ENCODE results near the gene P2RY8. TPM values are rescaled to one million over a fixed set of nuclear protein-coding genes. Genes with fewer than 3 reads are reported as not detected.

Gene P2RY8
- total and polyA plus RNA-seq, 10 of the 15 experiments (the other 5 are each of a cell fraction or from before 2014, with no cell fraction given): 2.0 to 64.4 (median 36.5) TPM

GRCh38 chrX:1535241-1536041 lies 1.5 kb downstream of the P2RY8 start (continued):
- TF ChIP-seq, protein P1, sequence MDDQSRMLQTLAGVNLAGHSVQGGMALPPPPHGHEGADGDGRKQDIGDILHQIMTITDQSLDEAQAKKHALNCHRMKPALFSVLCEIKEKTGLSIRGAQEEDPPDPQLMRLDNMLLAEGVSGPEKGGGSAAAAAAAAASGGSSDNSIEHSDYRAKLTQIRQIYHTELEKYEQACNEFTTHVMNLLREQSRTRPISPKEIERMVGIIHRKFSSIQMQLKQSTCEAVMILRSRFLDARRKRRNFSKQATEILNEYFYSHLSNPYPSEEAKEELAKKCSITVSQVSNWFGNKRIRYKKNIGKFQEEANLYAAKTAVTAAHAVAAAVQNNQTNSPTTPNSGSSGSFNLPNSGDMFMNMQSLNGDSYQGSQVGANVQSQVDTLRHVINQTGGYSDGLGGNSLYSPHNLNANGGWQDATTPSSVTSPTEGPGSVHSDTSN (IDR thresholded peaks at IDR 0.05; ENCODE audit: insufficient replicate concordance, low read depth, low read length): no peak
- peak; percentile 66 for TF ChIP-seq NBN (IDR thresholded peaks at IDR 0.05)

- peak overlapping the region; percentile 88 for H3K27ac ChIP-seq (ENCODE audit: control insufficient read depth, insufficient read depth)
- ChIA-PET SMC1A (ENCODE audit: uncharacterized antibody, unreplicated experiment) (no interaction called here), CTCF (no interaction called here), RAD21 (ENCODE audit: unreplicated experiment) (no interaction called here), POLR2A (no interaction called here)
- DNase-seq (ENCODE audit: low read depth, low spot score) (no peak), ATAC-seq (peak; percentile 65), FAIRE-seq (no peak)
- peak overlapping the region; percentile 92 for H3K4me3 ChIP-seq
- peak overlapping the region; percentile 94 for H3K4me2 ChIP-seq (ENCODE audit: control insufficient read depth, insufficient read depth)
- peaks cover 0 to 2% of the 10 kb centered on the region in 2 experiments; a peak in 2 of 4 replicates for H3K36me3 ChIP-seq (ENCODE audit: control insufficient read depth in 2 of 2, insufficient read depth in 2 of 2, low read length in 1 of 2)
- no peaks in the 10 kb centered on the region for H3K9me3 ChIP-seq (replicated peaks; ENCODE audit: control insufficient read depth, insufficient read depth, low read length)
- H3K79me2 ChIP-seq (ENCODE audit: control insufficient read depth, insufficient read depth, low read length): peaks cover 56% of the 10 kb centered on the region
- BruUV-seq (replicated peaks): no TSS peak
- H3K9ac ChIP-seq (ENCODE audit: control insufficient read depth, insufficient read depth, low read length): peak overlapping the region; percentile 94
- WGBS (ENCODE audit: insufficient coverage, insufficient replicate concordance, low lambda C conversion rate, missing lambda C conversion rate): under 1% methylated on average over 22 of the region's 22 CpGs
- no peaks in the 10 kb centered on the region for H4K20me1 ChIP-seq (ENCODE audit: control insufficient read depth, insufficient read depth)
- in situ Hi-C loops (cut with MboI): no loop called here
- intact Hi-C loops (cut with micrococcal nuclease; ENCODE audit: unreplicated experiment): loop anchor here (1.0 to 2.0 kb wide), 4 partner anchors 13 to 80 kb away; partner anchors contain the start of gene AKAP17A
- H3K27me3 ChIP-seq (replicated peaks in 1 of 2; ENCODE audit: control insufficient read depth in 2 of 2, insufficient read depth in 2 of 2, low read length in 1 of 2): no peaks in the 10 kb centered on the region
- H2AFZ ChIP-seq (ENCODE audit: control insufficient read depth, low read depth, low read length): no peak overlapping the region
- peaks cover 15% of the 10 kb centered on the region for H3K4me1 ChIP-seq (ENCODE audit: control insufficient read depth, insufficient read depth, low read length)
- no peak for TF ChIP-seq SRF (IDR thresholded peaks at IDR 0.05; ENCODE audit: low read depth in 2 of 2, low read length in 2 of 2)
- TF ChIP-seq CBFB (IDR thresholded peaks at IDR 0.05; ENCODE audit: low read depth): no peak
- peak; percentile 43; the same call in 1 of the 2 replicates for TF ChIP-seq IKZF1 (conservative IDR thresholded peaks at IDR 0.05)
- no peak for TF ChIP-seq TCF3 (IDR thresholded peaks at IDR 0.05; ENCODE audit: borderline replicate concordance, insufficient read depth, low read depth, low read length)
- TF ChIP-seq, protein P2, sequence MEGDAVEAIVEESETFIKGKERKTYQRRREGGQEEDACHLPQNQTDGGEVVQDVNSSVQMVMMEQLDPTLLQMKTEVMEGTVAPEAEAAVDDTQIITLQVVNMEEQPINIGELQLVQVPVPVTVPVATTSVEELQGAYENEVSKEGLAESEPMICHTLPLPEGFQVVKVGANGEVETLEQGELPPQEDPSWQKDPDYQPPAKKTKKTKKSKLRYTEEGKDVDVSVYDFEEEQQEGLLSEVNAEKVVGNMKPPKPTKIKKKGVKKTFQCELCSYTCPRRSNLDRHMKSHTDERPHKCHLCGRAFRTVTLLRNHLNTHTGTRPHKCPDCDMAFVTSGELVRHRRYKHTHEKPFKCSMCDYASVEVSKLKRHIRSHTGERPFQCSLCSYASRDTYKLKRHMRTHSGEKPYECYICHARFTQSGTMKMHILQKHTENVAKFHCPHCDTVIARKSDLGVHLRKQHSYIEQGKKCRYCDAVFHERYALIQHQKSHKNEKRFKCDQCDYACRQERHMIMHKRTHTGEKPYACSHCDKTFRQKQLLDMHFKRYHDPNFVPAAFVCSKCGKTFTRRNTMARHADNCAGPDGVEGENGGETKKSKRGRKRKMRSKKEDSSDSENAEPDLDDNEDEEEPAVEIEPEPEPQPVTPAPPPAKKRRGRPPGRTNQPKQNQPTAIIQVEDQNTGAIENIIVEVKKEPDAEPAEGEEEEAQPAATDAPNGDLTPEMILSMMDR (IDR thresholded peaks at IDR 0.05 in 2 of 3, conservative IDR thresholded peaks at IDR 0.05 in 1 of 3; ENCODE audit: control insufficient read depth in 2 of 3, extremely low read depth in 1 of 3, insufficient read depth in 1 of 3, low read depth in 3 of 3, low read length in 3 of 3): 0 out of 6 replicates have a peak, but pooled peaks of 1 of the 3 experiments have one; percentile 7
- no peak for TF ChIP-seq ZSCAN29 (IDR thresholded peaks at IDR 0.05)
- 0 out of 2 replicates have a peak, but pooled peaks have one; percentile 43 for TF ChIP-seq TBL1XR1 (IDR thresholded peaks at IDR 0.05; ENCODE audit: low read depth, low read length)
- no peak for TF ChIP-seq MTA2 (IDR thresholded peaks at IDR 0.05; ENCODE audit: low read depth)
- peak; percentile 83 for TF ChIP-seq POLR2AphosphoS5 (IDR thresholded peaks at IDR 0.05; ENCODE audit: low read length)
- no peak for TF ChIP-seq YY1 (IDR thresholded peaks at IDR 0.05; ENCODE audit: low read depth, low read length)
- 0 out of 2 replicates have a peak, but pooled peaks have one; percentile 22 for TF ChIP-seq GATAD2B (conservative IDR thresholded peaks at IDR 0.05; ENCODE audit: low read depth)
- TF ChIP-seq MYC (IDR thresholded peaks at IDR 0.05; ENCODE audit: insufficient read depth, insufficient read length, insufficient replicate concordance, low read length, severe bottlenecking): peak; percentile 70
- no peak for TF ChIP-seq IRF3 (IDR thresholded peaks at IDR 0.05)
Measured at GRCh38 chrX:1534301-1535168, 2.5 kb downstream of the P2RY8 start.
